ENCODE results near the gene HAP1. TPM values are rescaled to one million over a fixed set of nuclear protein-coding genes. Genes with fewer than 3 reads are reported as not detected.

Gene HAP1
- total RNA-seq, 2 experiments from 2014 or later: 0.19 to 0.55 TPM

- BruUV-seq (replicated peaks): no TSS peak
Observed at GRCh38 chr17:41762391-41762790, 27.9 kb upstream of the HAP1 start.

GRCh38 chr17:41760878-41761277, 26.4 kb upstream of the HAP1 start:
- ChIA-PET CTCF (ENCODE audit: unreplicated experiment) (interaction anchor here (0.6 kb wide), 1 partner anchor 30 kb away, joined by 3 read pairs; no protein-coding TSS in a partner anchor), POLR2A (no interaction called here)
- Histone ChIP-seq H3K9me3 (ENCODE audit: low read length) (no peaks in the 10 kb centered on the region), H3K27ac (ENCODE audit: low read depth, low read length, poor library complexity, severe bottlenecking) (no peak overlapping the region), H3K36me3 (ENCODE audit: insufficient read depth, low read length) (peaks cover 54% of the 10 kb centered on the region; the same call in 1 of the 2 replicates), H3K4me2 (ENCODE audit: low read length) (no peak overlapping the region), H3K4me1 (ENCODE audit: insufficient read depth, low read length, poor library complexity, severe bottlenecking) (no peaks in the 10 kb centered on the region), H3K9me2 (ENCODE audit: insufficient read depth, low read length) (no peaks in the 10 kb centered on the region), H3K4me3 (ENCODE audit: low read depth, low read length, poor library complexity, severe bottlenecking) (no peak overlapping the region), H3K79me2 (ENCODE audit: insufficient read depth, low read depth, low read length) (no peaks in the 10 kb centered on the region), H4K20me1 (ENCODE audit: insufficient read depth, low read length) (no peaks in the 10 kb centered on the region), H2AFZ (ENCODE audit: low read length) (no peak overlapping the region)
- intact Hi-C loops (cut with micrococcal nuclease; ENCODE audit: unreplicated experiment): no loop called here
- no TSS peak for BruUV-seq (replicated peaks)
- TF ChIP-seq EZH2phosphoT487 (IDR thresholded peaks at IDR 0.05; ENCODE audit: borderline replicate concordance, low read depth, low read length): no peak
- TF ChIP-seq CTCF (conservative IDR thresholded peaks at IDR 0.05; ENCODE audit: low read length): no peak
- DNase-seq (ENCODE audit: low spot score): no peak

More at GRCh38 chr17:41762391-41762790, 27.9 kb upstream of the HAP1 start:
- DNase-seq (ENCODE audit: low spot score): no peak
- no peaks in the 10 kb centered on the region for H4K20me1 ChIP-seq (ENCODE audit: insufficient read depth, low read length)
- no peak overlapping the region for H3K27ac ChIP-seq (ENCODE audit: low read depth, low read length, poor library complexity, severe bottlenecking)
- intact Hi-C loops (cut with micrococcal nuclease; ENCODE audit: unreplicated experiment): no loop called here
- CTCF ChIA-PET (ENCODE audit: unreplicated experiment): no interaction called here
- H3K36me3 ChIP-seq (ENCODE audit: insufficient read depth, low read length): peaks cover 58% of the 10 kb centered on the region
- H3K4me2 ChIP-seq (ENCODE audit: low read length): no peak overlapping the region
- no peaks in the 10 kb centered on the region for H3K9me2 ChIP-seq (ENCODE audit: insufficient read depth, low read length)
- POLR2A ChIA-PET: no interaction called here
- no peak overlapping the region for H3K4me3 ChIP-seq (ENCODE audit: low read depth, low read length, poor library complexity, severe bottlenecking)
- no peaks in the 10 kb centered on the region for H3K4me1 ChIP-seq (ENCODE audit: insufficient read depth, low read length, poor library complexity, severe bottlenecking)
- no peak overlapping the region for H2AFZ ChIP-seq (ENCODE audit: low read length)
- H3K79me2 ChIP-seq (ENCODE audit: insufficient read depth, low read depth, low read length): no peaks in the 10 kb centered on the region
- TF ChIP-seq EZH2phosphoT487 (IDR thresholded peaks at IDR 0.05; ENCODE audit: borderline replicate concordance, low read depth, low read length): no peak
- TF ChIP-seq CTCF (conservative IDR thresholded peaks at IDR 0.05; ENCODE audit: low read length): no peak
- H3K9me3 ChIP-seq (ENCODE audit: low read length): no peaks in the 10 kb centered on the region

- Histone ChIP-seq H3K79me2 (ENCODE audit: insufficient read depth, low read depth, low read length) (no peaks in the 10 kb centered on the region), H3K9me3 (ENCODE audit: low read length) (no peaks in the 10 kb centered on the region), H4K20me1 (ENCODE audit: insufficient read depth, low read length) (no peaks in the 10 kb centered on the region), H3K9me2 (ENCODE audit: insufficient read depth, low read length) (no peaks in the 10 kb centered on the region), H3K4me1 (ENCODE audit: insufficient read depth, low read length, poor library complexity, severe bottlenecking) (no peaks in the 10 kb centered on the region), H3K4me3 (ENCODE audit: low read depth, low read length, poor library complexity, severe bottlenecking) (no peak overlapping the region), H3K27ac (ENCODE audit: low read depth, low read length, poor library complexity, severe bottlenecking) (no peak overlapping the region), H2AFZ (ENCODE audit: low read length) (no peak overlapping the region), H3K4me2 (ENCODE audit: low read length) (no peak overlapping the region), H3K36me3 (ENCODE audit: insufficient read depth, low read length) (peaks cover 38% of the 10 kb centered on the region; the same call in 1 of the 2 replicates)
- TF ChIP-seq CTCF (conservative IDR thresholded peaks at IDR 0.05; ENCODE audit: low read length) (no peak), EZH2phosphoT487 (IDR thresholded peaks at IDR 0.05; ENCODE audit: borderline replicate concordance, low read depth, low read length) (no peak)
- no peak for DNase-seq (ENCODE audit: low spot score)
- ChIA-PET CTCF (ENCODE audit: unreplicated experiment) (interaction anchor here (0.5 kb wide), 1 partner anchor 63 kb away, joined by 3 read pairs; no protein-coding TSS in a partner anchor), POLR2A (no interaction called here)
- intact Hi-C loops (cut with micrococcal nuclease; ENCODE audit: unreplicated experiment): no loop called here
- no TSS peak for BruUV-seq (replicated peaks)
Observed at GRCh38 chr17:41758601-41759000, 24.2 kb upstream of the HAP1 start.

Measured in OCI-LY7 (cell line).